OCI-LY7 (cell line): ENCODE measurements around the gene KAZN. TPM values are rescaled to one million over a fixed set of nuclear protein-coding genes. Genes with fewer than 3 reads are reported as not detected.

Experiments used
- BruUV-seq: library from RNA; stranded (reverse); fragments of 400-500 nt; replicated peaks from 2 replicates; lab custom pipeline; 2021; lab: Mats Ljungman, UMichigan
- CTCF ChIA-PET: fragments of 300-600 bp; sonication (Branson Sonifier 250); formaldehyde crosslinking; loops from one replicate; lab custom pipeline; 2022; ENCODE audit warnings: antibody characterized with exemption; ENCODE audit not compliant: unreplicated experiment; lab: Charles Lee
- POLR2A ChIA-PET: fragments of 300-600 bp; sonication (Branson Sonifier 250); formaldehyde crosslinking; loops from one replicate; lab custom pipeline; 2022; ENCODE audit warnings: antibody characterized with exemption; lab: Charles Lee
- DNase-seq: peaks from one replicate; pipeline ENCODE4 v3.0.0-alpha.2; 2015; ENCODE audit warnings: low spot score
- H2AFZ ChIP-seq: fragments of 200-600 bp; sonication (generic), shearing (Covaris generic); 2 replicates; pipeline ENCODE4 v1.6.1; 2014; ENCODE audit warnings: mild to moderate bottlenecking, antibody characterized with exemption, low read length, moderate library complexity
- H3K27ac ChIP-seq: fragments of 200-600 bp; sonication (generic); 2 replicates; pipeline ENCODE4 v1.5.1; 2014; ENCODE audit warnings: mixed run types, low read depth, mild to moderate bottlenecking, moderate library complexity, low read length, inconsistent platforms; ENCODE audit not compliant: poor library complexity, severe bottlenecking
- H3K36me3 ChIP-seq: fragments of 200-600 bp; sonication (generic); 2 replicates; pipeline ENCODE4 v1.6.1; 2014; ENCODE audit warnings: mild to moderate bottlenecking, antibody characterized with exemption, low read length, moderate library complexity, mixed read lengths; ENCODE audit not compliant: insufficient read depth
- H3K4me1 ChIP-seq: fragments of 200-600 bp; sonication (generic); 2 replicates; pipeline ENCODE4 v1.5.1; 2014; ENCODE audit warnings: mild to moderate bottlenecking, low read length; ENCODE audit not compliant: insufficient read depth, poor library complexity, severe bottlenecking
- H3K4me2 ChIP-seq: fragments of 200-600 bp; sonication (generic); 2 replicates; pipeline ENCODE4 v1.6.1; 2014; ENCODE audit warnings: mild to moderate bottlenecking, low read length
- H3K4me3 ChIP-seq: fragments of 200-600 bp; sonication (generic); 2 replicates; pipeline ENCODE4 v1.5.1; 2014; ENCODE audit warnings: mild to moderate bottlenecking, low read depth, low read length; ENCODE audit not compliant: poor library complexity, severe bottlenecking
- H3K79me2 ChIP-seq: fragments of 200-600 bp; sonication (generic); 2 replicates; pipeline ENCODE4 v1.6.1; 2016; ENCODE audit warnings: low read depth, mild to moderate bottlenecking, low read length, moderate library complexity, mixed read lengths; ENCODE audit not compliant: insufficient read depth
- H3K9me2 ChIP-seq: fragments of 200-600 bp; sonication (generic); 2 replicates; pipeline ENCODE4 v1.6.1; 2016; ENCODE audit warnings: mild to moderate bottlenecking, low read length, mixed read lengths; ENCODE audit not compliant: insufficient read depth
- H3K9me3 ChIP-seq: fragments of 200-600 bp; sonication (generic); 2 replicates; pipeline ENCODE4 v1.6.1; 2014; ENCODE audit warnings: mild to moderate bottlenecking, mixed run types, low read length, mixed read lengths
- H4K20me1 ChIP-seq: fragments of 200-600 bp; sonication (generic); 2 replicates; pipeline ENCODE4 v1.6.1; 2014; ENCODE audit warnings: mild to moderate bottlenecking, antibody characterized with exemption, low read length, moderate library complexity, mixed read lengths; ENCODE audit not compliant: insufficient read depth
- CTCF ChIP-seq: fragments of 200-600 bp; sonication (generic); conservative IDR thresholded peaks from 2 replicates; pipeline ENCODE4 v1.5.1; 2014; ENCODE audit warnings: mild to moderate bottlenecking, antibody characterized with exemption, low read length, moderate library complexity, mixed read lengths
- EZH2phosphoT487 ChIP-seq: fragments of 200-600 bp; sonication (generic); IDR thresholded peaks from 2 replicates; pipeline ENCODE4 v1.6.1; 2018; ENCODE audit warnings: low read depth, borderline replicate concordance, mild to moderate bottlenecking, mixed run types, antibody characterized with exemption, low read length, moderate library complexity, mixed read lengths
- intact Hi-C: fragments of 100-400 bp; cut with micrococcal nuclease; formaldehyde crosslinking; loops from one replicate; pipeline ENCODE4 v1.10.0; 2022; ENCODE audit not compliant: unreplicated experiment
- total RNA-seq, 2 experiments: library from RNA; depleted of rRNA in 1 of 2; stranded (reverse); fragments of >200 nt in 1 of 2; shearing (Covaris generic) in 1 of 2; gene quantifications; 2 replicates each; pipeline ENCODE4 v1.2.3, GENCODE V29; 2014 to 2022

Gene KAZN
- total RNA-seq, 2 experiments from 2014 or later, result 0.40 to 2.4 TPM

GRCh38 chr1:14994841-14995437 is 396.5 kb downstream of the KAZN start:
- POLR2A ChIA-PET, result no interaction called here

GRCh38 chr1:14996133-14997050 is 397.9 kb downstream of the KAZN start:
- no peaks in the 10 kb centered on the region for H3K9me3 ChIP-seq
- DNase-seq, result no peak
- H3K9me2 ChIP-seq, result no peaks in the 10 kb centered on the region
- H3K36me3 ChIP-seq, result no peaks in the 10 kb centered on the region
- TF ChIP-seq CTCF (no peak), EZH2phosphoT487 (no peak)
- no peak overlapping the region for H3K27ac ChIP-seq
- no peak overlapping the region for H3K4me2 ChIP-seq
- no peaks in the 10 kb centered on the region for H3K79me2 ChIP-seq
- H4K20me1 ChIP-seq, result no peaks in the 10 kb centered on the region
- BruUV-seq, result no TSS peak
- intact Hi-C loops, result no loop called here
- no peak overlapping the region for H2AFZ ChIP-seq
- ChIA-PET POLR2A (interaction anchor here (0.7 kb wide), 2 partner anchors 124 to 371 kb away, joined by 3 read pairs; no protein-coding TSS in a partner anchor), CTCF (no interaction called here)
- H3K4me3 ChIP-seq, result no peak overlapping the region
- H3K4me1 ChIP-seq, result no peaks in the 10 kb centered on the region

More at GRCh38 chr1:14994841-14995437, 396.5 kb downstream of the KAZN start:
- H3K4me3 ChIP-seq, result no peak overlapping the region
- no TSS peak for BruUV-seq
- H3K9me2 ChIP-seq, result no peaks in the 10 kb centered on the region
- no peaks in the 10 kb centered on the region for H3K36me3 ChIP-seq
- CTCF ChIA-PET, result no interaction called here
- no peak for DNase-seq
- no peak overlapping the region for H3K4me2 ChIP-seq
- H3K79me2 ChIP-seq, result no peaks in the 10 kb centered on the region
- intact Hi-C loops, result no loop called here
- H3K9me3 ChIP-seq, result no peaks in the 10 kb centered on the region
- no peaks in the 10 kb centered on the region for H3K4me1 ChIP-seq
- TF ChIP-seq CTCF (no peak), EZH2phosphoT487 (no peak)
- no peak overlapping the region for H3K27ac ChIP-seq
- H2AFZ ChIP-seq, result no peak overlapping the region
- H4K20me1 ChIP-seq, result no peaks in the 10 kb centered on the region
